Esophagus squamous epithelium (tissue), 4 donors: ENCODE data around the gene CD109.
"Not testable (repeated sequence)": the region's sequence is repeated elsewhere in the genome, so short reads cannot be mapped to it uniquely, and the experiment has no call there.

Experiments used
- CTCF ChIP-seq, 6 experiments: fragments of 450-650 bp in 4 of 6; fragments of 200-600 bp in 2 of 6; sonication (generic) in 2 of 6; IDR thresholded peaks; one replicate each; pipeline ENCODE4 v1.5.1; 2016 to 2019; ENCODE audit warnings: antibody characterized with exemption in 6 of 6, mild to moderate bottlenecking in 4 of 6, moderate library complexity in 4 of 6
- POLR2A ChIP-seq, 4 donors: fragments of 450-650 bp; IDR thresholded peaks; one replicate each; pipeline ENCODE4 v1.6.1; 2017; ENCODE audit warnings: antibody characterized with exemption in 4 of 4, mild to moderate bottlenecking in 4 of 4, moderate library complexity in 3 of 4

GRCh38 chr6:73851048-73851447, 155.0 kb downstream of the CD109 start:
- not testable (repeated sequence) for TF ChIP-seq CTCF, POLR2A (IDR thresholded peaks at IDR 0.05)
